Parathyroid adenoma (tissue), 2 donors: ENCODE data around the gene FGF8.

ENCODE experiments used
- H2AFZ ChIP-seq: fragments of 300-600 bp; sonication (generic); one replicate; pipeline ENCODE4 v1.7.0; 2017; ENCODE audit warnings: antibody characterized with exemption, mild to moderate bottlenecking
- H3K27ac ChIP-seq: fragments of 300-600 bp; sonication (generic); one replicate; pipeline ENCODE4 v1.7.0; 2017
- H3K27me3 ChIP-seq: fragments of 300-600 bp; sonication (generic); one replicate; pipeline ENCODE4 v1.7.0; 2017; ENCODE audit warnings: low read length; ENCODE audit not compliant: control insufficient read depth, insufficient read depth
- H3K36me3 ChIP-seq: fragments of 300-600 bp; sonication (generic); one replicate; pipeline ENCODE4 v1.7.0; 2017; ENCODE audit warnings: low read length; ENCODE audit not compliant: control insufficient read depth, insufficient read depth
- H3K4me1 ChIP-seq: fragments of 300-600 bp; sonication (generic); one replicate; pipeline ENCODE4 v1.7.0; 2017; ENCODE audit warnings: control low read depth
- H3K4me2 ChIP-seq: fragments of 300-600 bp; sonication (generic); one replicate; pipeline ENCODE4 v1.7.0; 2017; ENCODE audit warnings: low read length
- H3K4me3 ChIP-seq: fragments of 300-600 bp; sonication (generic); one replicate; pipeline ENCODE4 v1.7.0; 2017; ENCODE audit warnings: low read depth, low read length
- H3K79me2 ChIP-seq: fragments of 300-600 bp; sonication (generic); one replicate; pipeline ENCODE4 v1.7.0; 2017; ENCODE audit warnings: control low read depth
- H3K9ac ChIP-seq: fragments of 300-600 bp; sonication (generic); one replicate; pipeline ENCODE4 v1.7.0; 2017; ENCODE audit warnings: mild to moderate bottlenecking
- H3K9me3 ChIP-seq: fragments of 300-600 bp; sonication (generic); one replicate; pipeline ENCODE4 v1.7.0; 2017; ENCODE audit warnings: low read length; ENCODE audit not compliant: control insufficient read depth
- TF ChIP-seq, protein P1 (sequence below): fragments of 300-600 bp; sonication (generic); IDR thresholded peaks from one replicate; pipeline ENCODE4 v1.7.0; 2017; ENCODE audit warnings: antibody characterized with exemption, mild to moderate bottlenecking
- donor health status: primary hyperparathyroidism.

Gene FGF8

DNA sequence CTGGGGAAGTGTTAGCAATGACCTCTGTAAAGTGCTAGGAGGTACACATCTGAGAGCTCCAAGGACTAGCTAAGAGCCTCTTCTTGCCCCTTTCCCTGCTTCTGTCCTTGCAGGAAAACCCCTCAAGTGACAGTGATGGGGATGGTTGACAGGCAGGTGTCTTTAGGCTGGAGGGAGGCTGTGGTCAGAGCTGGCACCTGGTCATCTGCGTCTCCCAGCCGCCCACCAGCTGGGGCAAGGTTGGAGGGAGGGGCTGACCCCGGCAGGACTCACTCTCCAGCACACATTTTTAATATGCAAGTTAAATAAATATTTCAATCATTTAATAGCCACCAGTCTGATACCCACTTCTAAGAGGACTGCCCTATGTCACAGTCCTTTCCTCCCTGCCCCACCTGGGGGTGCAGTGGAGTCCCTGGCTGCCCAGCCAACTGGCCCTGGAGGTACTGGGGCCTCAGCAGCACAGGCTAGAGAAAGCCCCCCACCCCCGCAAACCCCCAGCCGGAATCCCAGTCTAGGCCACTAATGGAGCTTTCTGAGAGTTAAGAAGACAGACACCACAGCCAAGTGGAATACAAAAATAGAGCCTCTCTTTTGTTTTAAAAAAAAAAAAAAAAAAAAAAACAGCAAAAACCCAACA is 6.3 kb downstream of the FGF8 start:
- Histone ChIP-seq H3K27me3 (no peaks in the 10 kb centered on the region), H3K27ac (no peak overlapping the region), H3K36me3 (no peaks in the 10 kb centered on the region), H3K9ac (no peak overlapping the region), H2AFZ (no peak overlapping the region), H3K9me3 (no peaks in the 10 kb centered on the region), H3K4me2 (no peak overlapping the region), H3K4me1 (no peaks in the 10 kb centered on the region), H3K79me2 (no peaks in the 10 kb centered on the region), H3K4me3 (no peak overlapping the region)
- TF ChIP-seq, protein P1, sequence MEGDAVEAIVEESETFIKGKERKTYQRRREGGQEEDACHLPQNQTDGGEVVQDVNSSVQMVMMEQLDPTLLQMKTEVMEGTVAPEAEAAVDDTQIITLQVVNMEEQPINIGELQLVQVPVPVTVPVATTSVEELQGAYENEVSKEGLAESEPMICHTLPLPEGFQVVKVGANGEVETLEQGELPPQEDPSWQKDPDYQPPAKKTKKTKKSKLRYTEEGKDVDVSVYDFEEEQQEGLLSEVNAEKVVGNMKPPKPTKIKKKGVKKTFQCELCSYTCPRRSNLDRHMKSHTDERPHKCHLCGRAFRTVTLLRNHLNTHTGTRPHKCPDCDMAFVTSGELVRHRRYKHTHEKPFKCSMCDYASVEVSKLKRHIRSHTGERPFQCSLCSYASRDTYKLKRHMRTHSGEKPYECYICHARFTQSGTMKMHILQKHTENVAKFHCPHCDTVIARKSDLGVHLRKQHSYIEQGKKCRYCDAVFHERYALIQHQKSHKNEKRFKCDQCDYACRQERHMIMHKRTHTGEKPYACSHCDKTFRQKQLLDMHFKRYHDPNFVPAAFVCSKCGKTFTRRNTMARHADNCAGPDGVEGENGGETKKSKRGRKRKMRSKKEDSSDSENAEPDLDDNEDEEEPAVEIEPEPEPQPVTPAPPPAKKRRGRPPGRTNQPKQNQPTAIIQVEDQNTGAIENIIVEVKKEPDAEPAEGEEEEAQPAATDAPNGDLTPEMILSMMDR: no peak

DNA sequence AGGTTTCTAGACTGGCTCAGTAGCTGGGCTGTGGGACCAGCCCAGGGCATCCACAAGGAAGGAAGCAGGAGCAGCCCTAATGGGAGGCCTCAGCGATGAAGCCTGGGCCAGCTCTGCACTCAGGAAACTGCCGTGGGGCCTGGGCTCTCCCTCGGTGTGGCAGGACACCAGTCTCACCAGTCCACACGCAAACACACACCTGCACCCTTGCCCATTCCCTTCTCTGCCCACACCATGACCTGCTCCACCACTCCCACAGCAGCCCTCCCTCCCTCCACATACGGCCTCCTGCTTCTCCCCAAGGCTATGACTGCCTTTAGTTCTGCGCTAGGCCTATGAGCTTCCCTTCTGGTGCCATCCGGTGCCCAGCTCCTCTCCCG is 7.1 kb downstream of the FGF8 start:
- Histone ChIP-seq H3K36me3 (no peaks in the 10 kb centered on the region), H3K79me2 (no peaks in the 10 kb centered on the region), H3K9me3 (no peaks in the 10 kb centered on the region), H2AFZ (no peak overlapping the region), H3K27me3 (no peaks in the 10 kb centered on the region), H3K9ac (no peak overlapping the region), H3K4me1 (no peaks in the 10 kb centered on the region), H3K4me2 (no peak overlapping the region), H3K27ac (no peak overlapping the region), H3K4me3 (no peak overlapping the region)
- TF ChIP-seq, protein P1: no peak

DNA sequence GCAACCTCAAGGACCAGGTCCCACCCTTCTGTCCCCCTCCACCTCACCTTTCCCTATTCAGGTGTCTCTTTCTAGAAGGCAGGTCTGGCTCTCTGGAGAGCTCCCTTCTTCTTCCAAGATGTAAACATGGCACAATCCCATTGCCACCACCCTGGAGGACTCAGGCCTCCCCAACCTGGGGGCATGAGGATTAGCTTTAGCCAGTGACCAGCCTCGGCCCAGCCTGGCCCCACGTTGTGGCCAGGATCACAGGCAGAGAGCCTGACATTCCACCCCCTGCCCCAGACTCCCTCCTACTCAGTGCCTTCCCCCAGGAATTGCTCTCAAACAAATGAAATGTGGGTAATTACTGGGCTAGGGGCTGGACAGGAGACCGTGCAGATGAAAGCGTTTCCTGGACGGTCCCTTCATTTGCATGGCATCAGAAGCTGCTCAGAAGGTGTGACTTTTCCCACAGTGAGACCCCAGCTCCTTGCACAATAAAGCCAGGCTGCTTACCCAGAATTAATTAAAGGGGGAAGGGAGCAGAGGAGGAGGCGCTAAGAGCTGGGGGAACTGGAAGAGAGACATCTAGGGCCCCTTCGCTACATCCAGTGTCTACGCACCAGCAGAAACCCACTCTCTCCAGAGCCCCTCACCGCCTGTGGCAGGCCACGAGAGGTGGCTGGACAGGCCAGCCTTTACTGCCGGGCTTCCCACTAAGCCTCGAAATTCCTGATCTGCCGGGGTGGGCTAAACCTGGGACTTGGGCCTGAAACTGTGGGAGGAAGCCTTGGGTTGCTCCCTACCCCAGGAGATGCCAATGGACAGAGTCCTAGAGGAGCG is 7.7 kb downstream of the FGF8 start:
- Histone ChIP-seq H3K9ac (no peak overlapping the region), H3K4me1 (no peaks in the 10 kb centered on the region), H3K27me3 (no peaks in the 10 kb centered on the region), H3K4me3 (no peak overlapping the region), H3K4me2 (no peak overlapping the region), H3K27ac (no peak overlapping the region), H3K79me2 (no peaks in the 10 kb centered on the region), H2AFZ (no peak overlapping the region), H3K9me3 (no peaks in the 10 kb centered on the region), H3K36me3 (no peaks in the 10 kb centered on the region)
- TF ChIP-seq, protein P1: no peak

DNA sequence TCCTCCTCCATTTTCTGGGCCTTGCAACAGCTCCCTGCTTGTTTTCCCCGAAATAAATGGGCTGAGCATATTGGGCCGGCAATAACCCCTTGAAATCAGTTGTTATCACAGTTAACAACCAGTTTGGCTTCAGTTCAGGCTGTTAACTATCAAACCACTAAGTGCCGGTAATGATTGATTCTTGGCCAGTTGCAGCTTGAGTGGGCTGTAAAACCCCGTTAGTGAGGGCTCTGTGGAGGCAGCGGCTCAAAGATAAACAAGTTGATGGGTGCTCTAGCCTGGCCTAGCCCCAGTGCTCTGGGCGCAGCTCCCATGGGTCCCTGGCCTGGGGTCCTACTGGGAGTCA is 8.3 kb downstream of the FGF8 start:
- Histone ChIP-seq H3K4me2 (no peak overlapping the region), H3K79me2 (no peaks in the 10 kb centered on the region), H3K36me3 (no peaks in the 10 kb centered on the region), H3K27ac (no peak overlapping the region), H3K9me3 (no peaks in the 10 kb centered on the region), H3K27me3 (no peaks in the 10 kb centered on the region), H3K4me1 (no peaks in the 10 kb centered on the region), H3K4me3 (no peak overlapping the region), H2AFZ (no peak overlapping the region), H3K9ac (no peak overlapping the region)
- TF ChIP-seq, protein P1: no peak
